ENCODE results near the gene CEMIP.
A peak's percentile ranks its signal among the peaks of the same experiment; 100 is the strongest.

Gene CEMIP

GRCh38 chr15:80778964-80779657 lies at the start of gene CEMIP:
Gene CEMIP, plus strand, starts transcription at chr15:80779370. Its CDS starts 94,510 bp downstream, at chr15:80873880.
- peaks cover 25 to 40% of the 10 kb centered on the region in 2 donors for H3K27me3 Mint-ChIP-seq
- H3K36me3 Mint-ChIP-seq = no peaks in the 10 kb centered on the region
- H3K4me1 Mint-ChIP-seq = peaks cover 9 to 29% of the 10 kb centered on the region in 2 donors
- H3K4me3 Mint-ChIP-seq = peak within 1 kb of the TSS; percentile 78 to 82
- peak within 1 kb of the TSS; percentile 14 for H3K27ac Mint-ChIP-seq
- H3K9me3 Mint-ChIP-seq = no peaks in the 10 kb centered on the region
- ATAC-seq (replicated peaks) = peak; percentile 86 to 88
- DNase-seq = peak; percentile 27

DNA sequence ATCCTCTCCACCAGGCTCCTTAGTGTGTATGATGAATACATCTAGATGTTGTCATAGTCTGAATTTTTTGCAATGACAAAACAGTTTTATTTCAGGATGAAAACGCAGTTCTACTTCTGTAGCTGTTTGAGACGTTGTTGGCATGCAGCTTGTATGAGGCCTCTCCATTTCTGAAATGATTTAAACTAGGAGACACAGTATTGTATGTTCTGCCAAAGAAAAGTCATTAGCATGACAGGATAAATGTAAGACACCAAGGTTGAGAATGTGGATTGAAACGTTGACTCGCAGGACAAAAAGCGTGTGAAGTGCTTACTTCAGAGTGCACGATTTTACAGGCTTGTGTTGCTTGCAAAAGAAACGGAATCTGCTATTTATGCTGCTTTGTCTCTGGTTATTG lies 48.8 kb upstream of the CEMIP start:
- H3K36me3 Mint-ChIP-seq = no peaks in the 10 kb centered on the region
- H3K9me3 Mint-ChIP-seq = no peaks in the 10 kb centered on the region
- H3K27me3 Mint-ChIP-seq = no peaks in the 10 kb centered on the region
- ATAC-seq (replicated peaks) = no peak
- no peak for DNase-seq
- H3K4me3 Mint-ChIP-seq = no peak overlapping the region
- no peak overlapping the region for H3K27ac Mint-ChIP-seq
- H3K4me1 Mint-ChIP-seq = no peaks in the 10 kb centered on the region

DNA sequence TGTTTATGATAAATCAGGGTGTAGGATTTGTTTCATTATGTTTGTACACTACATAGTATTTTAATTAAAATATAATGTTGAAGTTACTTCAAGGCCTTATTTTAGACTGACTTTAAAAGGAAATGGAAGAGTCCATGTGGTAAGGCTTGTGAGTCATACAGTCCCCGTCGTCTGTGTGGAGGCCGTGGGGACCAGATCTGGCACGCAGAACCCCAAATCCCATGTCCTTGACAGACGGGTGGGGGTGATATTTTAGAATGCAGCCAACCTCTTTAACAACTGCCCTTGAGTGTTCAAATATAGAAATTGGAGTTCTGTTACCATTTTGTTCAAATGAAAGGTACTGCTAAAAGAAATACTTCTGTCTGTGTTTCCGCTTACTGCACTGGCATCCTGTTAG lies 48.2 kb upstream of the CEMIP start:
- Mint-ChIP-seq H3K27me3 (no peaks in the 10 kb centered on the region), H3K27ac (no peak overlapping the region), H3K4me1 (no peaks in the 10 kb centered on the region), H3K9me3 (no peaks in the 10 kb centered on the region), H3K4me3 (no peak overlapping the region), H3K36me3 (no peaks in the 10 kb centered on the region)
- no peak for DNase-seq
- ATAC-seq (replicated peaks) = no peak

DNA sequence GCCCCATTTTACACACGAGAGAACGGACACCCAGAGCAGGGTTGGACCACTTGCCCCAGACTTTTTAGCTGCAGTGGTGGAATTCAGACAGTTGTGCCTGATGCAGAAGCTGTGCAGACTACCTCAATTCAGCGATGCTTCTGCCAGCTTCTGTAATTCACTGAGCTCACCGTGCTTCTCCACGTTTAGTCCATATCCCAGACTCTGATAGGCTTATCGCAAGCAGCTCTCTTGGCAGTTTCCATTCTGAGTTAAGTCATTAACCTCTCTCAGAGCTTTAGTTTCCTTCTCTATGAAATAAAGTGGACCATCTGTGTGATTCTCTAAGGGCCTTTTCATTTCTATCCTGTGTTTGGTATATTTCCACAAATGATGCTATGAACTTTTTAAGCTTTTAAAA lies 47.0 kb upstream of the CEMIP start:
- Mint-ChIP-seq H3K9me3 (no peaks in the 10 kb centered on the region), H3K27me3 (no peaks in the 10 kb centered on the region), H3K4me3 (no peak overlapping the region), H3K36me3 (no peaks in the 10 kb centered on the region), H3K4me1 (no peaks in the 10 kb centered on the region), H3K27ac (no peak overlapping the region)
- no peak for DNase-seq
- ATAC-seq (replicated peaks) = no peak

DNA sequence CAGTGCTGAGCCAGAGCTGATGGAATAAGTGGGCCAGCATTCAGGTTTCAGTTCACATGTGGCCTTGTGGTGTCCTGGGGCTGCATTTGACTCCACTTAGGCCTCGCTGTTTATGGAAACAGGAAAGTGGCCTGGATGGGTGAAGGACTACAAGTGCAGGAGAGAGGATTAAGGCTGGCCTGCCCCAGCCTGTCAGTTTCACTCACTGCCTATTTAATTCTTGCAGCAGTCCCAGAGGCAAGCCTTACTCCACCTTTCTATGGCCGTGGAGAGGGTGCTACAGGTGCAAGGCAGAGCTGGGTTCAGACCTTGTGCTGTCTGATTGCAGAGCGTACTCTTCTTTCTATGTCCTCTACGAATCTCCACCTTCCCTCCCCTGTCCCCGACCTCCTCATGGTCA lies 46.4 kb upstream of the CEMIP start:
- Mint-ChIP-seq H3K36me3 (no peaks in the 10 kb centered on the region), H3K9me3 (no peaks in the 10 kb centered on the region), H3K27me3 (no peaks in the 10 kb centered on the region), H3K27ac (no peak overlapping the region), H3K4me1 (no peaks in the 10 kb centered on the region), H3K4me3 (no peak overlapping the region)
- DNase-seq = no peak
- ATAC-seq (replicated peaks) = no peak

GRCh38 chr15:80733460-80733859 lies 45.7 kb upstream of the CEMIP start:
- Mint-ChIP-seq H3K27me3 (no peaks in the 10 kb centered on the region), H3K4me1 (no peaks in the 10 kb centered on the region), H3K9me3 (peaks cover 2% of the 10 kb centered on the region in 2 donors), H3K27ac (no peak overlapping the region), H3K4me3 (no peak overlapping the region), H3K36me3 (no peaks in the 10 kb centered on the region)
- DNase-seq = no peak
- no peak for ATAC-seq (replicated peaks)

- no peak for ATAC-seq (replicated peaks)
- Mint-ChIP-seq H3K4me1 (no peaks in the 10 kb centered on the region), H3K27ac (no peak overlapping the region), H3K4me3 (no peak overlapping the region), H3K9me3 (peaks cover 3 to 9% of the 10 kb centered on the region in 2 donors), H3K27me3 (no peaks in the 10 kb centered on the region), H3K36me3 (no peaks in the 10 kb centered on the region)
- DNase-seq = no peak
Measured at GRCh38 chr15:80735344-80735743, 43.8 kb upstream of the CEMIP start.

GRCh38 chr15:80736560-80736959 lies 42.6 kb upstream of the CEMIP start:
- Mint-ChIP-seq H3K36me3 (no peaks in the 10 kb centered on the region), H3K4me1 (no peaks in the 10 kb centered on the region), H3K27me3 (no peaks in the 10 kb centered on the region), H3K4me3 (no peak overlapping the region), H3K27ac (no peak overlapping the region), H3K9me3 (peaks cover 3 to 9% of the 10 kb centered on the region in 2 donors)
- no peak for DNase-seq
- ATAC-seq (replicated peaks) = no peak

DNA sequence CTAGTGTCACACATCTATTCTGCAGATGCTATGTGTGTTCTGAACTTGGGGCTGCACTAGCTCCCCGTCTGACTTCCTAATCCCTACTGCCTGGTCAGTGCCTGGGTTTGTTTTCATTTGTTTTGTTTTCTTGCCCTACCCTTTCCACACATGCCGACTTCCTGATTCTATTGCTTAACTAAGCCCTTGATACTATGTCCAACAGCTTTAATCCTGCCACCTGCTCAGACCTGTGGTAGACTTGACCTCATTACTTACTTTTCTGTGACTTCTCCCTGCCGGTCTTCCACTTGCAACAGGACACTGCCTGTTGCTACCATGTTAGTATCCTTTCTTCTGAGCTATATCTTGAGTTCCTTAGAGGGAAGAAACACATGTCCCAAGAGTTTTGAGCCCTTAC lies 39.3 kb upstream of the CEMIP start:
- no peaks in the 10 kb centered on the region for H3K27me3 Mint-ChIP-seq
- no peaks in the 10 kb centered on the region for H3K4me1 Mint-ChIP-seq
- H3K9me3 Mint-ChIP-seq = peaks cover 3 to 9% of the 10 kb centered on the region in 2 donors
- no peak overlapping the region for H3K4me3 Mint-ChIP-seq
- DNase-seq (no peak), ATAC-seq (replicated peaks) (no peak)
- H3K36me3 Mint-ChIP-seq = no peaks in the 10 kb centered on the region
- no peak overlapping the region for H3K27ac Mint-ChIP-seq

DNA sequence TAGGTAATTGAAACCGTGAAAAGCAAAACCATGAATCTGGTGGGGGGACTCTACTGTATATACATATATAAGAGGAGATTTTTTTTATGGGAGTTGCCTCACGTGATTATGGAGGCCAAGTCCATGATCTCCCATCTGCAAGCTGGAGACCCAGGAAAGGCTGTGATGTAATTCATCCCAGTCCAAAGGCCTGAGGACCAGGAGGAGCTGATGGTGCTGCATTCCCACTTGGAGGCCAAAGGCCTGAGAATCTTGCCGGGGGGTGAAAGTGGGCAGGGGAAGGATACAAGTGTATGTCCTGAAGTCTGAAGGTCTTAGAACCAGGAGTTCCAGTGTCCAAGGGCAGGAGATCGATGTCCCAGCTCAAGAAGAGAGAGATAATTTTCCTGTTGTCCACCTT lies 37.1 kb upstream of the CEMIP start:
- H3K27me3 Mint-ChIP-seq = no peaks in the 10 kb centered on the region
- peaks cover 8 to 16% of the 10 kb centered on the region in 2 donors for H3K9me3 Mint-ChIP-seq
- no peak overlapping the region for H3K27ac Mint-ChIP-seq
- H3K4me3 Mint-ChIP-seq = no peak overlapping the region
- ATAC-seq (replicated peaks) (no peak), DNase-seq (no peak)
- peaks cover 3 to 4% of the 10 kb centered on the region in 2 donors for H3K36me3 Mint-ChIP-seq
- no peaks in the 10 kb centered on the region for H3K4me1 Mint-ChIP-seq

- H3K9me3 Mint-ChIP-seq = peaks cover 8 to 16% of the 10 kb centered on the region in 2 donors
Measured at GRCh38 chr15:80743189-80743833, 35.9 kb upstream of the CEMIP start.

DNA sequence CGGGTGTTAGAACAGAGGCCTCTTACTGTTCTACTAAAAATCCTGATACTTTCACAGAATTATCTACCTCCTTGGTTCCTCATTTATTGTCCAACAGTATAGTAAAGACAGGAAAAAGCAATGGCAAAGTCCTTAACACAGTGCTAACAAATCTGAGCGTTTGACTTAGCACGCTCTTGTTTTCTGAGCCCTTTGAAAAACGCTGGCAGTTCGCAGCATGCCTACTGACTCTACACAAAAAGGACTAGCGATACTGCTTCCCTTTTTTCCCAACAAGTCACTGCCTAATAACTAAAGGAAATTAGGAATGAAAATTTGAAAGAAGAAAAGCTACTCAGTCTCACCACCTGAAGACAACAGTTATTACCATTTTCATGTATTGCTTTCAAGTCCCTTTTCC lies 34.8 kb upstream of the CEMIP start:
- H3K9me3 Mint-ChIP-seq = peaks cover 5 to 8% of the 10 kb centered on the region in 2 donors
- H3K27me3 Mint-ChIP-seq = no peaks in the 10 kb centered on the region
- DNase-seq = no peak
- no peak overlapping the region for H3K4me3 Mint-ChIP-seq
- H3K36me3 Mint-ChIP-seq = peaks cover 3 to 4% of the 10 kb centered on the region in 2 donors
- no peak overlapping the region for H3K27ac Mint-ChIP-seq
- H3K4me1 Mint-ChIP-seq = no peaks in the 10 kb centered on the region
- no peak for ATAC-seq (replicated peaks)

More at GRCh38 chr15:80743189-80743833, 35.9 kb upstream of the CEMIP start:
- H3K27me3 Mint-ChIP-seq = no peaks in the 10 kb centered on the region
- H3K4me1 Mint-ChIP-seq = no peaks in the 10 kb centered on the region
- ATAC-seq (replicated peaks) (no peak), DNase-seq (no peak)
- H3K36me3 Mint-ChIP-seq = peaks cover 3 to 4% of the 10 kb centered on the region in 2 donors
- no peak overlapping the region for H3K4me3 Mint-ChIP-seq
- H3K27ac Mint-ChIP-seq = no peak overlapping the region

- Mint-ChIP-seq H3K27me3 (no peaks in the 10 kb centered on the region), H3K4me3 (no peak overlapping the region), H3K36me3 (peaks cover 3 to 4% of the 10 kb centered on the region in 2 donors), H3K4me1 (no peaks in the 10 kb centered on the region), H3K27ac (no peak overlapping the region), H3K9me3 (peaks cover 5 to 7% of the 10 kb centered on the region in 2 donors)
- DNase-seq (no peak), ATAC-seq (replicated peaks) (no peak)
Measured at GRCh38 chr15:80744826-80745225, 34.3 kb upstream of the CEMIP start.

- no peaks in the 10 kb centered on the region for H3K27me3 Mint-ChIP-seq
- DNase-seq = no peak
- H3K36me3 Mint-ChIP-seq = peaks cover 3 to 4% of the 10 kb centered on the region in 2 donors
- no peak overlapping the region for H3K27ac Mint-ChIP-seq
- H3K4me1 Mint-ChIP-seq = no peaks in the 10 kb centered on the region
- no peak overlapping the region for H3K4me3 Mint-ChIP-seq
- ATAC-seq (replicated peaks) = no peak
- H3K9me3 Mint-ChIP-seq = peaks cover 5 to 7% of the 10 kb centered on the region in 2 donors
Measured at GRCh38 chr15:80745888-80746287, 33.3 kb upstream of the CEMIP start.
